Measurements from ENCODE around the gene WDR59. TPM values are rescaled to one million over a fixed set of nuclear protein-coding genes. Genes with fewer than 3 reads are reported as not detected.

WDR59 gene
- total RNA-seq, 1 donor from 2014 or later, result 16.7 TPM

DNA sequence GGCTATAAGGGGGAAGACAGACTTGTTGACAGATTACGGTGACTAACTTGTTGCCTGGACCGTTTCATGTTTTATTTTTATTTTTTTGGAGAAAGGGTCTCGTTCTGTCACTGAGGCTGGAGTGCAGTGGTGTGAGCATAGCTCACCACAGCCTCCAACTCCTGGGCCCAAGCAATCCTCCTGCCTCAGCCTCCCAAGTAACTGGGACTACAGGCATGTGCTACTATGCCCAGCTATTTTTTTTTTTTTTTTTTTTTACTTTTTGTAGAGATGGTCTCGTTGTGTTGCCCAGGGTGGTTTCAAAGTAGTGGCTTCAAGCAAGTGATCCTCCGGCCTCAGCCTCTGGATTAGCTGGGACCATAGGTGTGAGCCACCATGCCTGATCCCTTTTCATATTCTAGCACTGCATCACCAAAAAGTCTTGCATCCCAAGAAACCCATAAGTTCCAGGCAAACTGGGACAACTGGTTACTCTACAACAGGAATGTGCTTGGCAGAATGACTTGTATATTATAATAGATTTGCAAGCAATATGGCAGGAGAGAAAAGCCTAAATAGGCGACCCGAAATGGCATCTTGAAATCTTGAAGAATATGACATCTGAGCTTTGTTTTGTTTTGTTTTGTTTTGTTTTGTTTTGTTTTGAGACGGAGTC is 2.2 kb upstream of the WDR59 start:
- Histone ChIP-seq H3K27ac (ENCODE audit: low read depth, low read length) (peak overlapping the region; percentile 50), H3K27me3 (ENCODE audit: control insufficient read depth in 3 of 3, insufficient read depth in 3 of 3, low read length in 3 of 3) (no peaks in the 10 kb centered on the region)

GRCh38 chr16:74984194-74984528 is 762 bp downstream of the WDR59 start:
- peak overlapping the region; percentile 93 to 99 (median 98) for H3K4me3 ChIP-seq (ENCODE audit: low read length in 3 of 3)
- H3K4me1 ChIP-seq (ENCODE audit: control insufficient read depth in 3 of 3, insufficient read depth in 3 of 3, low read length in 3 of 3), result peaks cover 0 to 9% (median 4%) of the 10 kb centered on the region in 3 donors
- H3K9me3 ChIP-seq (ENCODE audit: control insufficient read depth in 3 of 3, low read length in 3 of 3), result no peaks in the 10 kb centered on the region
- peak overlapping the region; percentile 89 to 98 (median 93) for H3K9ac ChIP-seq (ENCODE audit: low read depth in 1 of 3, low read length in 3 of 3)
- H3K36me3 ChIP-seq (ENCODE audit: control insufficient read depth in 3 of 3, insufficient read depth in 3 of 3, low read length in 3 of 3), result no peaks in the 10 kb centered on the region
- H3K27ac ChIP-seq (ENCODE audit: low read depth, low read length), result peak overlapping the region; percentile 80
- H3K27me3 ChIP-seq (ENCODE audit: control insufficient read depth in 3 of 3, insufficient read depth in 3 of 3, low read length in 3 of 3), result no peaks in the 10 kb centered on the region

More for the DNA sequence above, 2.2 kb upstream of the WDR59 start:
- Histone ChIP-seq H3K36me3 (ENCODE audit: control insufficient read depth in 3 of 3, insufficient read depth in 3 of 3, low read length in 3 of 3) (no peaks in the 10 kb centered on the region), H3K4me1 (ENCODE audit: control insufficient read depth in 3 of 3, insufficient read depth in 3 of 3, low read length in 3 of 3) (peaks cover 0 to 9% (median 4%) of the 10 kb centered on the region in 3 donors), H3K4me3 (ENCODE audit: low read length in 3 of 3) (no peak overlapping the region), H3K9me3 (ENCODE audit: control insufficient read depth in 3 of 3, low read length in 3 of 3) (no peaks in the 10 kb centered on the region), H3K9ac (ENCODE audit: low read depth in 1 of 3, low read length in 3 of 3) (no peak overlapping the region)

GRCh38 chr16:74982256-74982655 is 2.7 kb downstream of the WDR59 start:
- Histone ChIP-seq H3K36me3 (ENCODE audit: control insufficient read depth in 3 of 3, insufficient read depth in 3 of 3, low read length in 3 of 3) (peaks cover 0 to 3% (median 0%) of the 10 kb centered on the region in 3 donors), H3K27me3 (ENCODE audit: control insufficient read depth in 3 of 3, insufficient read depth in 3 of 3, low read length in 3 of 3) (no peaks in the 10 kb centered on the region), H3K9me3 (ENCODE audit: control insufficient read depth in 3 of 3, low read length in 3 of 3) (no peaks in the 10 kb centered on the region), H3K4me3 (ENCODE audit: low read length in 3 of 3) (no peak overlapping the region), H3K4me1 (ENCODE audit: control insufficient read depth in 3 of 3, insufficient read depth in 3 of 3, low read length in 3 of 3) (peaks cover 0 to 9% (median 4%) of the 10 kb centered on the region in 3 donors), H3K9ac (ENCODE audit: low read depth in 1 of 3, low read length in 3 of 3) (no peak overlapping the region), H3K27ac (ENCODE audit: low read depth, low read length) (no peak overlapping the region)

GRCh38 chr16:74975591-74975990 is 9.3 kb downstream of the WDR59 start:
- H3K9me3 ChIP-seq (ENCODE audit: control insufficient read depth in 3 of 3, low read length in 3 of 3), result no peaks in the 10 kb centered on the region
- no peaks in the 10 kb centered on the region for H3K27me3 ChIP-seq (ENCODE audit: control insufficient read depth in 3 of 3, insufficient read depth in 3 of 3, low read length in 3 of 3)
- peaks cover 3 to 7% (median 5%) of the 10 kb centered on the region in 3 donors for H3K36me3 ChIP-seq (ENCODE audit: control insufficient read depth in 3 of 3, insufficient read depth in 3 of 3, low read length in 3 of 3)
- no peak overlapping the region for H3K27ac ChIP-seq (ENCODE audit: low read depth, low read length)
- H3K4me3 ChIP-seq (ENCODE audit: low read length in 3 of 3), result no peak overlapping the region
- H3K4me1 ChIP-seq (ENCODE audit: control insufficient read depth in 3 of 3, insufficient read depth in 3 of 3, low read length in 3 of 3), result no peaks in the 10 kb centered on the region
- no peak overlapping the region for H3K9ac ChIP-seq (ENCODE audit: low read depth in 1 of 3, low read length in 3 of 3)

- Histone ChIP-seq H3K9ac (ENCODE audit: low read depth in 1 of 3, low read length in 3 of 3) (no peak overlapping the region), H3K9me3 (ENCODE audit: control insufficient read depth in 3 of 3, low read length in 3 of 3) (no peaks in the 10 kb centered on the region), H3K27ac (ENCODE audit: low read depth, low read length) (no peak overlapping the region), H3K36me3 (ENCODE audit: control insufficient read depth in 3 of 3, insufficient read depth in 3 of 3, low read length in 3 of 3) (peaks cover under 1 to 7% (median 5%) of the 10 kb centered on the region in 3 donors), H3K27me3 (ENCODE audit: control insufficient read depth in 3 of 3, insufficient read depth in 3 of 3, low read length in 3 of 3) (no peaks in the 10 kb centered on the region), H3K4me1 (ENCODE audit: control insufficient read depth in 3 of 3, insufficient read depth in 3 of 3, low read length in 3 of 3) (no peaks in the 10 kb centered on the region), H3K4me3 (ENCODE audit: low read length in 3 of 3) (no peak overlapping the region)
These were observed 11.6 kb downstream of the WDR59 start for GRCh38 chr16:74973304-74973703.

- H3K27me3 ChIP-seq (ENCODE audit: control insufficient read depth in 3 of 3, insufficient read depth in 3 of 3, low read length in 3 of 3), result no peaks in the 10 kb centered on the region
- no peak overlapping the region for H3K4me3 ChIP-seq (ENCODE audit: low read length in 3 of 3)
- H3K4me1 ChIP-seq (ENCODE audit: control insufficient read depth in 3 of 3, insufficient read depth in 3 of 3, low read length in 3 of 3), result no peaks in the 10 kb centered on the region
- H3K36me3 ChIP-seq (ENCODE audit: control insufficient read depth in 3 of 3, insufficient read depth in 3 of 3, low read length in 3 of 3), result peaks cover 18 to 42% (median 38%) of the 10 kb centered on the region in 3 donors
- no peak overlapping the region for H3K27ac ChIP-seq (ENCODE audit: low read depth, low read length)
- no peaks in the 10 kb centered on the region for H3K9me3 ChIP-seq (ENCODE audit: control insufficient read depth in 3 of 3, low read length in 3 of 3)
- H3K9ac ChIP-seq (ENCODE audit: low read depth in 1 of 3, low read length in 3 of 3), result no peak overlapping the region
These were observed 30.2 kb downstream of the WDR59 start for GRCh38 chr16:74954763-74955162.

DNA sequence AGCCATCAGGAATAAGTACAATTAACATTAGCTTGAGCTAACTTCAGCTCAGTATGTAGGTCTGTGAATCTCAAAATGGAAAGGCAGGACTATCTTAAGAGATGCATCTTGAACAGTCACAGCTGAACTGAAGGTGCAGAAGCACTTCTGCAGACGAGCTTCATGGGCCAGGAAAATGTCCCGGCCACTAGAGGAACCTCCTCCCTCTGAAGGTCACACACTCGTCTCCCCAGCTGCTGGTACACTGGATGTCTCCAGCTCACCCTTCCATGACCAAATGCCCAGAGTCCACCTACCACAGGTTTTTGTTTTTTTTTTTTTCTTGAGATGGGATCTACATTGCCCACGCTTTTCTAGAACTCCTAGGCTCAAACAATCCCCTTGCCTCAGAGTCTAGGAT is 33.2 kb downstream of the WDR59 start:
- Histone ChIP-seq H3K4me3 (ENCODE audit: low read length in 3 of 3) (no peak overlapping the region), H3K9me3 (ENCODE audit: control insufficient read depth in 3 of 3, low read length in 3 of 3) (no peaks in the 10 kb centered on the region), H3K27me3 (ENCODE audit: control insufficient read depth in 3 of 3, insufficient read depth in 3 of 3, low read length in 3 of 3) (no peaks in the 10 kb centered on the region), H3K9ac (ENCODE audit: low read depth in 1 of 3, low read length in 3 of 3) (no peak overlapping the region), H3K4me1 (ENCODE audit: control insufficient read depth in 3 of 3, insufficient read depth in 3 of 3, low read length in 3 of 3) (no peaks in the 10 kb centered on the region), H3K27ac (ENCODE audit: low read depth, low read length) (no peak overlapping the region), H3K36me3 (ENCODE audit: control insufficient read depth in 3 of 3, insufficient read depth in 3 of 3, low read length in 3 of 3) (peaks cover 24 to 56% (median 50%) of the 10 kb centered on the region in 3 donors)

DNA sequence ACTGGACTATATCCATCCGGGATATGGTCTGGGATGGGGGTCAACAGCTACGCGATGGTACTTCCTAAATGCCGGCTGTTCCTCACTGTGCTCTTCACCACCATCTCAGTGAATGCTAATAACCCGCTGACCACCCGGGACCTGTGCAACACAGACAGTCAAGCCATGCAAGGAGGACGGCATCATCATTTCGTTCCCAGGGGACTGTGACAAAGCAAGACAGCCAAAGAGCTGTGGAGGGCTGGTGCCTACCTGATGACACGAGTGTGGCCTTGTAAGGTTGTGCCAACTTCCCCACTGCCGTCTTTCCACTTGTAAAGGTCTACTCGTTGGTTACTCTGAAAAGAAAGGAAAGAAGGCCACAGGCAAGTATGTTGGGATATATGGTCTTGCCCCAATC is 33.7 kb downstream of the WDR59 start:
- Histone ChIP-seq H3K4me1 (ENCODE audit: control insufficient read depth in 3 of 3, insufficient read depth in 3 of 3, low read length in 3 of 3) (no peaks in the 10 kb centered on the region), H3K27ac (ENCODE audit: low read depth, low read length) (no peak overlapping the region), H3K27me3 (ENCODE audit: control insufficient read depth in 3 of 3, insufficient read depth in 3 of 3, low read length in 3 of 3) (no peaks in the 10 kb centered on the region), H3K9ac (ENCODE audit: low read depth in 1 of 3, low read length in 3 of 3) (no peak overlapping the region), H3K4me3 (ENCODE audit: low read length in 3 of 3) (no peak overlapping the region), H3K9me3 (ENCODE audit: control insufficient read depth in 3 of 3, low read length in 3 of 3) (no peaks in the 10 kb centered on the region), H3K36me3 (ENCODE audit: control insufficient read depth in 3 of 3, insufficient read depth in 3 of 3, low read length in 3 of 3) (peaks cover 28 to 52% (median 49%) of the 10 kb centered on the region in 3 donors)

- Histone ChIP-seq H3K9ac (ENCODE audit: low read depth in 1 of 3, low read length in 3 of 3) (no peak overlapping the region), H3K36me3 (ENCODE audit: control insufficient read depth in 3 of 3, insufficient read depth in 3 of 3, low read length in 3 of 3) (peaks cover 24 to 48% (median 45%) of the 10 kb centered on the region in 3 donors), H3K9me3 (ENCODE audit: control insufficient read depth in 3 of 3, low read length in 3 of 3) (no peaks in the 10 kb centered on the region), H3K4me3 (ENCODE audit: low read length in 3 of 3) (no peak overlapping the region), H3K27me3 (ENCODE audit: control insufficient read depth in 3 of 3, insufficient read depth in 3 of 3, low read length in 3 of 3) (no peaks in the 10 kb centered on the region), H3K4me1 (ENCODE audit: control insufficient read depth in 3 of 3, insufficient read depth in 3 of 3, low read length in 3 of 3) (no peaks in the 10 kb centered on the region), H3K27ac (ENCODE audit: low read depth, low read length) (no peak overlapping the region)
These were observed 34.4 kb downstream of the WDR59 start for GRCh38 chr16:74950511-74950910.

- Histone ChIP-seq H3K27me3 (ENCODE audit: control insufficient read depth in 3 of 3, insufficient read depth in 3 of 3, low read length in 3 of 3) (no peaks in the 10 kb centered on the region), H3K9ac (ENCODE audit: low read depth in 1 of 3, low read length in 3 of 3) (no peak overlapping the region), H3K36me3 (ENCODE audit: control insufficient read depth in 3 of 3, insufficient read depth in 3 of 3, low read length in 3 of 3) (peaks cover 22 to 43% (median 38%) of the 10 kb centered on the region in 3 donors), H3K9me3 (ENCODE audit: control insufficient read depth in 3 of 3, low read length in 3 of 3) (no peaks in the 10 kb centered on the region), H3K4me1 (ENCODE audit: control insufficient read depth in 3 of 3, insufficient read depth in 3 of 3, low read length in 3 of 3) (no peaks in the 10 kb centered on the region), H3K4me3 (ENCODE audit: low read length in 3 of 3) (no peak overlapping the region), H3K27ac (ENCODE audit: low read depth, low read length) (no peak overlapping the region)
These were observed 35.6 kb downstream of the WDR59 start for GRCh38 chr16:74949309-74949708.

Data from skeletal muscle tissue (tissue), 4 donors.